Measurements from ENCODE around the gene XRCC3. TPM values are rescaled to one million over a fixed set of nuclear protein-coding genes. Genes with fewer than 3 reads are reported as not detected.

The XRCC3 gene
- total RNA-seq, 1 experiment from 2014 or later = 77.9 TPM

Small RNAs within 50 kb of the gene (small RNA-seq; reads per million reads assigned to genes)
- gene RF00019 = not detected

Other genes with a start within 250 kb of the XRCC3 start
- gene CKB, start 192.6 kb downstream of the XRCC3 start, total RNA-seq (2014; rRNA removed; shearing (Covaris generic)) = 5.9 and 6.9 TPM in 2 replicates
- 29.0 and 34.1 TPM in 2 replicates for gene TRMT61A, start 186.3 kb downstream of the XRCC3 start, total RNA-seq (2014; rRNA removed; shearing (Covaris generic))
- gene BAG5, start 152.8 kb downstream of the XRCC3 start, total RNA-seq (2014; rRNA removed; shearing (Covaris generic)) = 19.7 and 23.8 TPM in 2 replicates
- gene COA8, start 152.5 kb downstream of the XRCC3 start, total RNA-seq (2014; rRNA removed; shearing (Covaris generic)) = 24.0 and 50.6 TPM in 2 replicates
- 123 and 163 TPM in 2 replicates for gene KLC1, start 86.2 kb downstream of the XRCC3 start, total RNA-seq (2014; rRNA removed; shearing (Covaris generic))
- 30.0 and 45.3 TPM in 2 replicates for gene ZFYVE21, start 359 bp upstream of the XRCC3 start, total RNA-seq (2014; rRNA removed; shearing (Covaris generic))
- 6.6 and 12.2 TPM in 2 replicates for gene PPP1R13B, start 132.1 kb upstream of the XRCC3 start, total RNA-seq (2014; rRNA removed; shearing (Covaris generic))
- not detected in 2 replicates for gene TDRD9, start 213.0 kb upstream of the XRCC3 start, total RNA-seq (2014; rRNA removed; shearing (Covaris generic))
- gene RD3L, start 227.1 kb upstream of the XRCC3 start, total RNA-seq (2014; rRNA removed; shearing (Covaris generic)) = not detected in 2 replicates